PC-3 (cell line): ENCODE results near the gene CRAMP1.

Experiments
- CTCF ChIP-seq: fragments of 300-600 bp; sonication (generic); conservative IDR thresholded peaks from 2 replicates; pipeline ENCODE4 v1.5.1; 2017; ENCODE audit warnings: antibody characterized with exemption, low read depth, mild to moderate bottlenecking, low read length
- EZH2 ChIP-seq: fragments of 300-600 bp; sonication (generic); IDR thresholded peaks from one replicate; pipeline ENCODE4 v1.6.1; 2017; ENCODE audit warnings: antibody characterized with exemption, mild to moderate bottlenecking, low read length; ENCODE audit not compliant: unreplicated experiment

- TF ChIP-seq CTCF (no peak), EZH2 (no peak)
Measured at GRCh38 chr16:1583180-1583579, 29.0 kb upstream of the CRAMP1 start.
